Bronchial epithelial cell (primary cell): ENCODE data around the gene TRIM32. TPM values are rescaled to one million over a fixed set of nuclear protein-coding genes. Genes with fewer than 3 reads are reported as not detected.

Experiments
- DNase-seq: peaks from one replicate; pipeline ENCODE4 v3.0.0-alpha.2; 2010; ENCODE audit warnings: low read depth
- FAIRE-seq: peaks from 2 replicates; lab custom pipeline; 2011; peaks lifted over from hg19 to GRCh38; lab: Jason Lieb, UNC
- H3K27me3 ChIP-seq: 2 replicates; pipeline ENCODE4 v1.5.1; 2011; ENCODE audit warnings: low read length; ENCODE audit not compliant: control insufficient read depth, insufficient read depth
- H3K36me3 ChIP-seq: 2 replicates; pipeline ENCODE4 v1.5.1; 2011; ENCODE audit warnings: low read length; ENCODE audit not compliant: control insufficient read depth, insufficient read depth
- H3K4me3 ChIP-seq: 2 replicates; pipeline ENCODE4 v1.5.1; 2011; ENCODE audit warnings: mild to moderate bottlenecking, low read depth, low read length, control low read depth
- total RNA-seq: library from RNA; depleted of rRNA; stranded (reverse); fragments of >200 nt; gene quantifications from 2 replicates; pipeline ENCODE4 v1.2.1, GENCODE V29; 2014
- TF ChIP-seq, protein P1 (sequence below): IDR thresholded peaks from 2 replicates; pipeline ENCODE4 v1.5.1; 2011; ENCODE audit warnings: mild to moderate bottlenecking, moderate library complexity, low read length, control low read depth, inconsistent platforms; ENCODE audit not compliant: insufficient read depth, severe bottlenecking

Gene TRIM32
- total RNA-seq, 1 donor from 2014 or later: 13.7 TPM

GRCh38 chr9:116668970-116669695, 18.0 kb upstream of the TRIM32 start:
- no peak for DNase-seq
- TF ChIP-seq, protein P1, sequence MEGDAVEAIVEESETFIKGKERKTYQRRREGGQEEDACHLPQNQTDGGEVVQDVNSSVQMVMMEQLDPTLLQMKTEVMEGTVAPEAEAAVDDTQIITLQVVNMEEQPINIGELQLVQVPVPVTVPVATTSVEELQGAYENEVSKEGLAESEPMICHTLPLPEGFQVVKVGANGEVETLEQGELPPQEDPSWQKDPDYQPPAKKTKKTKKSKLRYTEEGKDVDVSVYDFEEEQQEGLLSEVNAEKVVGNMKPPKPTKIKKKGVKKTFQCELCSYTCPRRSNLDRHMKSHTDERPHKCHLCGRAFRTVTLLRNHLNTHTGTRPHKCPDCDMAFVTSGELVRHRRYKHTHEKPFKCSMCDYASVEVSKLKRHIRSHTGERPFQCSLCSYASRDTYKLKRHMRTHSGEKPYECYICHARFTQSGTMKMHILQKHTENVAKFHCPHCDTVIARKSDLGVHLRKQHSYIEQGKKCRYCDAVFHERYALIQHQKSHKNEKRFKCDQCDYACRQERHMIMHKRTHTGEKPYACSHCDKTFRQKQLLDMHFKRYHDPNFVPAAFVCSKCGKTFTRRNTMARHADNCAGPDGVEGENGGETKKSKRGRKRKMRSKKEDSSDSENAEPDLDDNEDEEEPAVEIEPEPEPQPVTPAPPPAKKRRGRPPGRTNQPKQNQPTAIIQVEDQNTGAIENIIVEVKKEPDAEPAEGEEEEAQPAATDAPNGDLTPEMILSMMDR: no peak

GRCh38 chr9:116671605-116672004, 15.5 kb upstream of the TRIM32 start:
- no peaks in the 10 kb centered on the region for H3K36me3 ChIP-seq
- TF ChIP-seq, protein P1: no peak
- H3K4me3 ChIP-seq: no peak overlapping the region
- no peak for DNase-seq
- no peaks in the 10 kb centered on the region for H3K27me3 ChIP-seq
- no peak for FAIRE-seq

More at GRCh38 chr9:116668970-116669695, 18.0 kb upstream of the TRIM32 start:
- no peaks in the 10 kb centered on the region for H3K36me3 ChIP-seq
- no peak for FAIRE-seq
- no peaks in the 10 kb centered on the region for H3K27me3 ChIP-seq
- H3K4me3 ChIP-seq: no peak overlapping the region

GRCh38 chr9:116673375-116673774, 13.7 kb upstream of the TRIM32 start:
- Histone ChIP-seq H3K36me3 (no peaks in the 10 kb centered on the region), H3K4me3 (no peak overlapping the region), H3K27me3 (no peaks in the 10 kb centered on the region)
- TF ChIP-seq, protein P1: no peak
- DNase-seq: no peak
- FAIRE-seq: no peak

DNA sequence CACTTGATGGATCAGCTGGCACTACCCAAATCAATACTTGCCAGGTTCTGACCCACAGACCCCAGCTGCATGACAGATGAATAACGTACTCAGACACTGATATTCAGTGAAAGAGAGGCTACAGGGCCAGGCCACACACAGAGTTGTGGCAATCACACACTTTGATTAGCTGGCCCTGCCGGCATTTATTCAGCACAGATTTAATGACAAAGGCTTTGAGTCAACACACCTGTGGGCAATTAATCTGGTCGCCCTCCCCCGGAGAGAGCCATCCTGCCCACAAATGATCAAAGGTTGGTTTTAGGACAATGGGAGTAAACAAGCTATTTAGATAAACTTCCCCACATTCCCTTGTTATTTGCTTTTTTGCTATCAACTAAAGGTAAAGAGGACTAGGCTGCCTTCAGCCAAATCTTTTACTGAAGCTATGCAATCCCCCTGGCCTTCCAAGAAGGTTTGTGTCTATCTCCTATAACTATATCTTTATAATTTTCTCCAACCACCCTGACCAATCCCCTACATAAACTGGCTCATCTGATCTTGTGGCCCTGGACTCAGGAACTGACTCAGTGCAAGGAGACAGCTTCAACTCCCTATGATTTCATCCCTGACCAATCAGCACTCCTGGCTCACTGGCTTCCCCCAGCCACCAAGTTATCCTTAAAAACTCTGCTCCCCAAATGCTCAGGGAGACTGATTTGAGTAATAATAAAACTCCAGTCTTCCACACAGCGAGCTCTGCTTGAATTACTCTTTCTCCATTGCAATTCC, 12.7 kb upstream of the TRIM32 start:
- H3K27me3 ChIP-seq: no peaks in the 10 kb centered on the region
- DNase-seq: no peak
- TF ChIP-seq, protein P1: no peak
- H3K4me3 ChIP-seq: no peak overlapping the region
- no peaks in the 10 kb centered on the region for H3K36me3 ChIP-seq
- no peak for FAIRE-seq

DNA sequence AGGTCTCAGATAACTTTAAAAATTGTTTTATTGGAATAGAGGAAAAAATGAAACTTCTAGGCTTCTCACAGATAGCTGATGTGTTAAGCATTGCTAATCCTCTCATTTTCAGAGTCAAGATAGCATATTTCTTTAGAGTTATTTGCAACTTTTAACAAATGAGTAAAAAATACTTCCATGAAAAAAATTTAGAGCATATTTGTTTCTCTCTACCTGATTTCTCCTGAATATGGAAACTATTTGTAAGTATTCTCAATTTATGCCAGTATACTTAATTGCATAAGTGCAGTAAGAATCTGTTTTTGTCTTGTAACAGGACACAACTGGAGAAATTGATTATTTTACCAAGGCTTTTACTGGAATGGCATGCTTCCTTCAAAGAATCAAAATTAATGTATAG, 3.6 kb upstream of the TRIM32 start:
- H3K27me3 ChIP-seq: no peaks in the 10 kb centered on the region
- FAIRE-seq (no peak), DNase-seq (no peak)
- TF ChIP-seq, protein P1: no peak
- no peaks in the 10 kb centered on the region for H3K36me3 ChIP-seq
- H3K4me3 ChIP-seq: no peak overlapping the region
